ENCODE measurements around the gene RALGDS.

The RALGDS gene

GRCh38 chr9:133108794-133109641 is 12.0 kb downstream of the RALGDS start:
- Histone ChIP-seq H3K9me3 (ENCODE audit: severe bottlenecking) (no peaks in the 10 kb centered on the region), H3K4me3 (ENCODE audit: low read depth, low read length) (no peak overlapping the region), H3K27ac (no peak overlapping the region), H3K27me3 (ENCODE audit: insufficient read depth, low read depth, severe bottlenecking) (no peaks in the 10 kb centered on the region), H3K36me3 (peaks cover 76% of the 10 kb centered on the region)
- no peak for TF ChIP-seq CTCF (IDR thresholded peaks at IDR 0.05; ENCODE audit: low read depth, low read length)
- no peak for DNase-seq

- no peaks in the 10 kb centered on the region for H3K9me3 ChIP-seq (ENCODE audit: severe bottlenecking)
- no peak overlapping the region for H3K27ac ChIP-seq
- no peak for TF ChIP-seq CTCF (IDR thresholded peaks at IDR 0.05; ENCODE audit: low read depth, low read length)
- DNase-seq = no peak
- peaks cover 84% of the 10 kb centered on the region for H3K36me3 ChIP-seq
- no peak overlapping the region for H3K4me3 ChIP-seq (ENCODE audit: low read depth, low read length)
- H3K27me3 ChIP-seq (ENCODE audit: insufficient read depth, low read depth, severe bottlenecking) = no peaks in the 10 kb centered on the region
Measured at GRCh38 chr9:133107961-133108793, 12.9 kb downstream of the RALGDS start.

- no peak for TF ChIP-seq CTCF (IDR thresholded peaks at IDR 0.05; ENCODE audit: low read depth, low read length)
- Histone ChIP-seq H3K4me3 (ENCODE audit: low read depth, low read length) (no peak overlapping the region), H3K36me3 (peaks cover 93% of the 10 kb centered on the region), H3K9me3 (ENCODE audit: severe bottlenecking) (no peaks in the 10 kb centered on the region), H3K27ac (no peak overlapping the region), H3K27me3 (ENCODE audit: insufficient read depth, low read depth, severe bottlenecking) (no peaks in the 10 kb centered on the region)
- no peak for DNase-seq
Measured at GRCh38 chr9:133107245-133107722, 13.8 kb downstream of the RALGDS start.

GRCh38 chr9:133106511-133107244 is 14.4 kb downstream of the RALGDS start:
- Histone ChIP-seq H3K36me3 (peaks cover 97% of the 10 kb centered on the region), H3K9me3 (ENCODE audit: severe bottlenecking) (no peaks in the 10 kb centered on the region), H3K4me3 (ENCODE audit: low read depth, low read length) (no peak overlapping the region), H3K27ac (no peak overlapping the region), H3K27me3 (ENCODE audit: insufficient read depth, low read depth, severe bottlenecking) (no peaks in the 10 kb centered on the region)
- no peak for TF ChIP-seq CTCF (IDR thresholded peaks at IDR 0.05; ENCODE audit: low read depth, low read length)
- DNase-seq = no peak

GRCh38 chr9:133105461-133105770 is 15.6 kb downstream of the RALGDS start:
- TF ChIP-seq CTCF (IDR thresholded peaks at IDR 0.05; ENCODE audit: low read depth, low read length) = no peak
- Histone ChIP-seq H3K27ac (no peak overlapping the region; the same call in 1 of the 2 replicates), H3K27me3 (ENCODE audit: insufficient read depth, low read depth, severe bottlenecking) (no peaks in the 10 kb centered on the region), H3K36me3 (peaks cover 97% of the 10 kb centered on the region), H3K9me3 (ENCODE audit: severe bottlenecking) (no peaks in the 10 kb centered on the region), H3K4me3 (ENCODE audit: low read depth, low read length) (no peak overlapping the region)
- DNase-seq = peak; percentile 8
